ENCODE data around the gene TSEN2. TPM values are rescaled to one million over a fixed set of nuclear protein-coding genes. Genes with fewer than 3 reads are reported as not detected.
A peak's percentile ranks its signal among the peaks of the same experiment; 100 is the strongest.

The TSEN2 gene
- total RNA-seq, 4 donors from 2014 or later = 10.3 to 37.8 (median 20.4) TPM

DNA sequence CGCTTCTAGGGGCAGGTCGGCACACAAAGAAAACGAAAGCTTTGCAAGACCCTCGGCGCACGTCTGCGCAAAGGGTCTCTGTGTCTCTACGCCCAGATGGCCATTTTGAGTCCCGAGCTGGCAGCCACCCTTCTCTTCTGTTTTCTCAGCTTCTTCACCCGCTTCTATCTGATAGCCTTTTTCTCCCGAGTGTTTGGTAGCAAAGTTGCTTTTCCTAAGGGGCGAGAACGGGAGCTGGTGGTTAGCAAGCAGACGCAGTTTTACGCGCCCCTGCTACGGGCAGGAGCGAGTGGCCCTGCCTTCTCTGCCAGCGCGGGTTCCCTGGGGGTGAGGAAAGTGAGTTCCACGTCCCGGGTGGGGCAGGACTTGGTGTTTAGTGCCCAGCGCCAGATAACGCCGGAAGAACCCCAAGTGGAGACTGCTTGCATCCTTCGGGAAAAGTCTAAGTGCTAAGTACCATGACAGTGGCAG, 69.7 kb downstream of the TSEN2 start:
- Histone ChIP-seq H3K36me3 (no peaks in the 10 kb centered on the region), H3K27me3 (no peaks in the 10 kb centered on the region), H3K9me3 (no peaks in the 10 kb centered on the region), H3K4me1 (no peaks in the 10 kb centered on the region), H3K4me3 (peak overlapping the region; percentile 30 to 37), H3K27ac (no peak overlapping the region)
- intact Hi-C loops (cut with DNase I; ENCODE audit: low total_unique reads) = no loop called here
- TF ChIP-seq, protein P1, sequence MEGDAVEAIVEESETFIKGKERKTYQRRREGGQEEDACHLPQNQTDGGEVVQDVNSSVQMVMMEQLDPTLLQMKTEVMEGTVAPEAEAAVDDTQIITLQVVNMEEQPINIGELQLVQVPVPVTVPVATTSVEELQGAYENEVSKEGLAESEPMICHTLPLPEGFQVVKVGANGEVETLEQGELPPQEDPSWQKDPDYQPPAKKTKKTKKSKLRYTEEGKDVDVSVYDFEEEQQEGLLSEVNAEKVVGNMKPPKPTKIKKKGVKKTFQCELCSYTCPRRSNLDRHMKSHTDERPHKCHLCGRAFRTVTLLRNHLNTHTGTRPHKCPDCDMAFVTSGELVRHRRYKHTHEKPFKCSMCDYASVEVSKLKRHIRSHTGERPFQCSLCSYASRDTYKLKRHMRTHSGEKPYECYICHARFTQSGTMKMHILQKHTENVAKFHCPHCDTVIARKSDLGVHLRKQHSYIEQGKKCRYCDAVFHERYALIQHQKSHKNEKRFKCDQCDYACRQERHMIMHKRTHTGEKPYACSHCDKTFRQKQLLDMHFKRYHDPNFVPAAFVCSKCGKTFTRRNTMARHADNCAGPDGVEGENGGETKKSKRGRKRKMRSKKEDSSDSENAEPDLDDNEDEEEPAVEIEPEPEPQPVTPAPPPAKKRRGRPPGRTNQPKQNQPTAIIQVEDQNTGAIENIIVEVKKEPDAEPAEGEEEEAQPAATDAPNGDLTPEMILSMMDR (IDR thresholded peaks at IDR 0.05) = no peak
- no peak for TF ChIP-seq POLR2A (IDR thresholded peaks at IDR 0.05)
- DNase-seq = peak in 1 of 2 donors; percentile 22

DNA sequence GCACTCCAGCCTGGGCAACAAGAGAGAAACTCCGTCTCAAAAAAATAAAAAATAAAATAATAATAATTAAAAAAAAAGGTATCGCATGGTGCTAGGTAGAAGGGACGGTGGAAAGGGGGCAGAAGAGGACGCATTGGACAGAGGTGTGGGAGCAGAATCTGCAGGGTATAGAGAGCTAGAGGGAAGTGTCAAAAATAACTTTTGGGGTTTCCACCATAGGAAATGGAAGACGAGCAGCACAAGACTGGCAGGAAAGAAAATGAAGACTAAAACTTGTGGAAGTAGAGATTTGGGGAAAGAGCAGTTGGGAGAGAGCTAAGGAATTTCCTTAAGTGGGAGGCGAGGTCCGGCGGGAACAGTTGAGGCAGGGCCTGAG, 72.0 kb downstream of the TSEN2 start:
- intact Hi-C loops (cut with DNase I; ENCODE audit: low total_unique reads) = no loop called here
- DNase-seq = no peak
- TF ChIP-seq, protein P1 (IDR thresholded peaks at IDR 0.05) = no peak
- no peak for TF ChIP-seq POLR2A (IDR thresholded peaks at IDR 0.05)
- H3K9me3 ChIP-seq = no peaks in the 10 kb centered on the region
- H3K27me3 ChIP-seq = no peaks in the 10 kb centered on the region
- no peaks in the 10 kb centered on the region for H3K36me3 ChIP-seq
- H3K4me1 ChIP-seq = peaks cover 5 to 7% of the 10 kb centered on the region in 2 donors
- peak overlapping the region; percentile 83 to 88 for H3K4me3 ChIP-seq
- H3K27ac ChIP-seq = peak overlapping the region; percentile 85 to 95

DNA sequence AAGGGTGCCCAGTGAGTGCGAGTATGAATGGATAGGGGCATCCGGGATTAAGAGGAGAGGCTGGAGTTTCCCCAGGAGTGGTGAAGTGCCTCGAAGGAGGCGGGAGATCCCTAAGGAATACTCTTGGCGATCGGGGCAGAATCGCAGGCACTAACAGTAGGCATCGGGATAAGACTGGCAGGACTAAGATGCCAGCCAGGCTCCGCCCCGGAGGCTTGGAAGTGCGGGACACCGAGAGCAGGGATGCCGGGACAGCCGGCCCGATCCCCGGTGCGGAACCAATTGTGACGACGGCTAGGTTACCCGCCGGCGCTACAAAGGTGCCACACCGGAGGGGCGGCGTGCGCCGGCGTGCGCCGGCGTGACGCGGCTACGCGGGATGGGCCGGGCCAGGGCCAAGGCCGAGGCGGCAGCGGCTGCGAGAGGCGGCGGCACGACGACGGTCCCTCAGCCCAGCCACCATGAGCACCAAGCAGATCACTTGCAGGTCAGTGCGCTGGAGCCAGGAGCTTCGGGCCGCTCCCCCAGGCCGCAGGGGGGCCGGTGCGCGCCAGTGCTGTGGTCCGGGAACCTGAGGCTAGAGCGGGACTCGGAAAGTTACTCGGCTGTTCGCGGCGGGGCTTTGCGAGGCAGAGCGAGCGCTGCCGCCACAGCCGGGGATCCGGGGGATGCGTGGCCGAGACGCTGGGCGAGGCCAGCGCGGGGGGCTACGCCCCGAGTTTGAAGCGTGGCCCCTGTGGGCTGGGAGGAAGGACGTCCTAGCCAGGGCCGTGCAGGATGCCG, 72.6 kb downstream of the TSEN2 start, which contains the start of gene MKRN2:
TSS of gene MKRN2 (plus strand) at position 398 of the 783 bp plus-strand sequence. CDS start at position 462, 64 bp downstream.
- TF ChIP-seq, protein P1 (IDR thresholded peaks at IDR 0.05) = peak in 2 of 4 experiments; percentile 22 to 36
- peak; percentile 92 to 99 for TF ChIP-seq POLR2A (IDR thresholded peaks at IDR 0.05)

DNA sequence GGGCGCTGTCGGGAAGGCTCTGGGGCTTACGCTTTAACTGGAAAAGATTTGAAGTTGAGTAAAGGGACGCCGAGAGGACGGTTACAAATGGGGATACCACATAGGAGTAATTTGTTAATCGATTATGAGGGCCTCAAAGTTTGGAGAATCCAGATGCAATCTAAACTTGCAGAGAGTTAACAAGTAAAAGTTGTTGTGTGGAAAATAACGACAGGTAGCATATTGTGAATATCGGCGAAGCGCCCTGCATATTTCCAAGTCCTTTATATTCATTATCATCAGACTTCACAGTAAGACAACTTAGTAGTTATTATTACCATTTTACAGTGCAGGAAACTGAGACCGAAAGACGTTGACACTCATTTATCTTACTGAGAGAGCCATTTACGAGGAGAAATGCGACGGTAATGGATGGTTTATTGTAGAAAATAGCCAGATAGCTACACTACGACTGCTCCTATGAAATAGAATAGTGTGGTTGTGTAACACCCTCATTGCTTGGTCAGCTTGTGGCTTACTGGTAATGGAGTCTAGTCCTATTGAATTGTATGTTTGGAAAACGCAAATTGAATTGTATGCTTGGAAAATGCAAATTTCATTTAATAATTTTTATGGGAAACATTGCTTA, 73.3 kb downstream of the TSEN2 start:
- no peaks in the 10 kb centered on the region for H3K36me3 ChIP-seq
- H3K27me3 ChIP-seq = no peaks in the 10 kb centered on the region
- intact Hi-C loops (cut with DNase I; ENCODE audit: low total_unique reads) = no loop called here
- no peaks in the 10 kb centered on the region for H3K9me3 ChIP-seq
- TF ChIP-seq POLR2A (IDR thresholded peaks at IDR 0.05) = no peak
- TF ChIP-seq, protein P1 (IDR thresholded peaks at IDR 0.05) = no peak
- peak overlapping the region; percentile 83 to 88 for H3K4me3 ChIP-seq
- H3K27ac ChIP-seq = peak overlapping the region; percentile 85 to 95
- peaks cover 5 to 7% of the 10 kb centered on the region in 2 donors for H3K4me1 ChIP-seq
- no peak for DNase-seq

More for the DNA sequence above, 72.6 kb downstream of the TSEN2 start, which contains the start of gene MKRN2:
- peak within 1 kb of the TSS; percentile 85 to 95 for H3K27ac ChIP-seq
- peak within 1 kb of the TSS; percentile 83 to 88 for H3K4me3 ChIP-seq
- no peaks in the 10 kb centered on the region for H3K27me3 ChIP-seq
- H3K4me1 ChIP-seq = peaks cover 5 to 7% of the 10 kb centered on the region in 2 donors
- peak; percentile 75 to 87 for DNase-seq
- no peaks in the 10 kb centered on the region for H3K9me3 ChIP-seq
- no peaks in the 10 kb centered on the region for H3K36me3 ChIP-seq
- intact Hi-C loops (cut with DNase I; ENCODE audit: low total_unique reads) = no loop called here

DNA sequence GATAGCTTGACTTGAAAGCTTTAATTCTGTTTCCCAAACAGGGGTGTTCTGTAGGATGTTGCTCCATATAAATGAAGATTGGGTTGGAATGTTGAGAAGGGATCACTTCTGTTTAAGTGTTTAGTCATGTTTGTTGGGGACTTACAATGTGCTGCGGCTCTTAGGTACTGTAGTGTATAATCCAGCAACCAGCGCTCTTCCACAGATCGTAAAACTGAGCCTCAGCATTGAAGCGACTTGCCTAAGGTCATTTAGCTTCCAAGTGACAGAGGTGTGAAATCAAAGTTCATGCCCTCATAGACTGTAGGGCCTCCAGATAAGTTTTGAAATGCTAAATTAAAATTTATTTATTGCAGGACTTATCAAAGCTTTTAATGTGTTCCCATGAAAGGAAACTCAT, 74.4 kb downstream of the TSEN2 start:
- Histone ChIP-seq H3K4me3 (no peak overlapping the region), H3K27ac (no peak overlapping the region), H3K36me3 (no peaks in the 10 kb centered on the region), H3K27me3 (no peaks in the 10 kb centered on the region), H3K4me1 (peaks cover 5 to 7% of the 10 kb centered on the region in 2 donors), H3K9me3 (no peaks in the 10 kb centered on the region)
- no peak for DNase-seq
- TF ChIP-seq POLR2A (IDR thresholded peaks at IDR 0.05) = no peak
- TF ChIP-seq, protein P1 (IDR thresholded peaks at IDR 0.05) = no peak
- intact Hi-C loops (cut with DNase I; ENCODE audit: low total_unique reads) = no loop called here
